ENCODE data around the gene ACAP2.
"Not testable (repeated sequence)": the region's sequence is repeated elsewhere in the genome, so short reads cannot be mapped to it uniquely, and the experiment has no call there.

The ACAP2 gene, protein sequence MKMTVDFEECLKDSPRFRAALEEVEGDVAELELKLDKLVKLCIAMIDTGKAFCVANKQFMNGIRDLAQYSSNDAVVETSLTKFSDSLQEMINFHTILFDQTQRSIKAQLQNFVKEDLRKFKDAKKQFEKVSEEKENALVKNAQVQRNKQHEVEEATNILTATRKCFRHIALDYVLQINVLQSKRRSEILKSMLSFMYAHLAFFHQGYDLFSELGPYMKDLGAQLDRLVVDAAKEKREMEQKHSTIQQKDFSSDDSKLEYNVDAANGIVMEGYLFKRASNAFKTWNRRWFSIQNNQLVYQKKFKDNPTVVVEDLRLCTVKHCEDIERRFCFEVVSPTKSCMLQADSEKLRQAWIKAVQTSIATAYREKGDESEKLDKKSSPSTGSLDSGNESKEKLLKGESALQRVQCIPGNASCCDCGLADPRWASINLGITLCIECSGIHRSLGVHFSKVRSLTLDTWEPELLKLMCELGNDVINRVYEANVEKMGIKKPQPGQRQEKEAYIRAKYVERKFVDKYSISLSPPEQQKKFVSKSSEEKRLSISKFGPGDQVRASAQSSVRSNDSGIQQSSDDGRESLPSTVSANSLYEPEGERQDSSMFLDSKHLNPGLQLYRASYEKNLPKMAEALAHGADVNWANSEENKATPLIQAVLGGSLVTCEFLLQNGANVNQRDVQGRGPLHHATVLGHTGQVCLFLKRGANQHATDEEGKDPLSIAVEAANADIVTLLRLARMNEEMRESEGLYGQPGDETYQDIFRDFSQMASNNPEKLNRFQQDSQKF

DNA sequence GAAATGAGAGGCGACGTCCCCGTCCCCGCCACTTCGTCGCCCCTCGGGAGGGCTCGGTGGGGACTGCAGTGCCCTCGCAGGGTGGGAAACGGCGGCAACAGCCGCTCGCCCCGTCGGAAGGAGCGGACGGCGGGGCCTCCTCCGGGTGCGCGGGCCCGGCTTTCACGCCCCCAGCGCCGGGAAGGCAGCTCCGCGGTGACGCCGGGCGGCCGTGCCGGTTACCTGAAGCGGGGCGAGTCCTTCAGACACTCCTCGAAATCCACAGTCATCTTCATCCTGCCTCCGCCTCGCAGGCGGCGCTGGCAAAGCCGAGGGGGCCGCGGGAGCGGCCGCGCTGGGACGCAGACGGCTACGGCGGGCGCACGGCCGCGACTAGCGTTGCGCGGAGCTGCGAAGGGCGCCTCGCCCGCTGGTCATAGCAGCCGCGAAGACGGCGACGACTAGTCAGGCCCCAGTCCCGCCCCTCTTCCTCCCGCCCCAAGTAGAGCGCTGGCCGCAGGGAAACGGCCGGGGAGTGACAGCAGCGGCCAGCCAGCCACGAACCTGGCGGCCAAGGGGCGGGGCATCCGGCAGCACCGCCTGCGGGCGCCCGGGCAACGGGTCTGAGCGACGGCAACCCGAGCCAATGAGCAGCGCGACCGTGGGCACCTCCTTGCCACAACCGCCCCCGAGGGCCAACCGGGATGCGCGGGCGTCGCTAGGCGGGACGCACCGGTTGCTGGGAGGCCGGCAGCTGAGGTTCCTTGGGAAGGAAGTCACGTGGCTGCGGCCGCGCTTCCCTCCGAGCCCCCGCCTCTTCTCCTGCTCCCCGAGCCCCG lies at the start of gene ACAP2:
Gene ACAP2 (minus strand): TSS at position 448 of the 818 bp plus-strand sequence. CDS start 173 bp downstream, at position 275.
- DNase-seq: peak; percentile 99

DNA sequence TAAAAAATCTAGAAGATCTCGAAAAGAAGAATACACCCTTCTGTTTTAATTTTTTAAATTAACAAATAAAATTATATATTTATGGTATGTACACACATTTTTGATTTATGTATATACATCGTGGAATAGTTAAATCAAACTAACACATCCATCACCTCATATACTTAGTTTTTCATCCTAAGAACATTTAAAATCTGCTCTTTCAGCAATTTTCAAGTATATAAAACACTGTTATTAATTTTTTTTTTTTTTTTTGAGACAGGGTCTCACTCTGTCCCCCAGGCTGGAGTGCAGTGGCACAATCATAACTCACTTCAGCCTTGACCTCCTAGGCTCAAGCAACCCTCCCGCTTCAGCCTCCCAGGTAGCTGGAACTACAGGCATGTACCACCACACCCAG lies 32.8 kb upstream of the ACAP2 start:
- no peak for DNase-seq

DNA sequence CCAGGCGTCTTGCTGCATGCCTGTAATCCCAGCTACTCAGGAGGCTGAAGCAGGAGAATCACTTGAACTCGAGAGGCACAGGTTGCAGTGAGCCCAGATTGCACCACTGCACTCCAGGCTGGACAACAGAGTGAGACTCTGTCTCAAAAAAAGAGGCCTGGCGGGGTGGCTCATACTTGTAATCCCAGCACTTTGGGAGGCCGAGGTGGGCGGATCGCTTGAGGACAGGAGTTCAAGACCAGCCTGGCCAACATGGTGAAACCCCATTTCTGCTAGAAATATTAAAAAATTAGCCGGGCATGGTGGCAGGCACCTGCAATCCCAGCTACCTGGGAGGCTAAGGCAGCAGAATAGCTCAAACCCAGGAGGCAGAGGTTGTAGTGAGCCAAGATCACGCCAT lies 32.3 kb upstream of the ACAP2 start:
- not testable (repeated sequence) for DNase-seq

DNA sequence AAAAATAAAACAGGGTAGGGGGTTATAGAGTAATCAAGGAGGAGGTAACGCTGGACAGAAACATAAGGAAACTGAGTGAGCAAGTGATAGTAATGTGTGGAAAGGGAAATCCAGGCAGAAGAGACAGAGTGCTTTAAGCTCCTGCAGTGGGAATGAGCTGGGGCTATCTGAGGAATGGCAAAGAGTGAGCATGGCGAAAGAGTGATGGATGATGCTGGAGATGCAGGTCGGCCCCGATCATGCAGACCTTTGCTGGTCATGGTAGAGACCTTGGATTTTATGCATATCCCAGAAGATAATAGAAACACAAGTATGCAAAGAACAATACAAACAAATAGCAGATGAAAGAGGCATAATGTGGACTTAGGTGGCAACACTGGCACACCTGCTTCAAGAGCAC lies 26.0 kb upstream of the ACAP2 start:
- DNase-seq: no peak

DNA sequence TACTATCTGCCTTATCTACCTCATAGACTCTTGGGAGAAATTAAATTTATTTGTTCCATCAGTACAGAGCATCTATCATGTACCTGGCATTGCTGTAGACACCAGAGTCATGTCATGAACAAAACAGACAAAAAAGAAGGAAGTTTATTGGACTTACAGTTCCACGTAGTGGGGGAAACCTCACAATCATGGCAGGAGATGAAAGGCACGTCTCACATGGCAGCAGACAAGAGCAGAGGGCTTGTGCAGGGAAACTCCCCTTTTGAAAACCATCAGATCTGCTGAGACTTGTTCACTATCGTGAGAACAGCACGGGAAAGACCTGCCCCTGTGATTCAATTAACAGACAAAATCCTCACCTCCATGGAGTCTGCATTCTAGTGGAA lies 25.6 kb upstream of the ACAP2 start:
- no peak for DNase-seq

DNA sequence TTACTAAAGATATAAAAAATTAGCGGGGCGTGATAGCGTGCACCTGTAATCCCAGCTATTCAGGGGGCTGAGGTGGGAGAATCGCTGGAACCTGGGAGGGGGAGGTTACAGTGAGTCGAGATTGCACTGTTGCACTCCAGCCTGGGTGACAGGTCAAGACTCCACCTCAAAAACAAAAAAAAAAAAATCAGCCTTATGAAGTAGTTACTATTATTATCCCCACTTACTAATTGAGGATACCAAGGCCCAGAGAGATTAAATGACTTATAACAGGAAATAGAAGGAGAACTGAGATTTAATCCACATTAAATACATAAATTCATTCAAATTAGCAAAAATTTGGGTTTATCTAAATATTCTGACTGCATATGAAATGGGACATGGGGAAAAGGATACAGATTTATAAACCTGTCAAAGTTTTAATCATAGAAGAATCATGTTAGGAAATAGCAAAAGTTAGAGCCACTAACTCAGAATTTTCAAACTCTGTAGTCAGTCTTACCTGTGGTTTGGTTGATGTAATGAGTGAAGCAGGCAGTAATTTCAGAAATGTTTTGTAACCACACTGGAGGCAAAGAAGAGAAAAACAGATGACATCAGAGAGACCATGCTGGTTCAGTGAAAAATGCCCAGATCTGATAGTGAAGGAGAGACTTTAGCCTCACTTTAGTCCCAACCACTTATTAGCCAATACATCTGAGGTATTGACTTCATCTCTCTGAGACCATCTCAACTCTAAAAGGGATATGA lies 25.0 kb upstream of the ACAP2 start:
- no peak for DNase-seq

DNA sequence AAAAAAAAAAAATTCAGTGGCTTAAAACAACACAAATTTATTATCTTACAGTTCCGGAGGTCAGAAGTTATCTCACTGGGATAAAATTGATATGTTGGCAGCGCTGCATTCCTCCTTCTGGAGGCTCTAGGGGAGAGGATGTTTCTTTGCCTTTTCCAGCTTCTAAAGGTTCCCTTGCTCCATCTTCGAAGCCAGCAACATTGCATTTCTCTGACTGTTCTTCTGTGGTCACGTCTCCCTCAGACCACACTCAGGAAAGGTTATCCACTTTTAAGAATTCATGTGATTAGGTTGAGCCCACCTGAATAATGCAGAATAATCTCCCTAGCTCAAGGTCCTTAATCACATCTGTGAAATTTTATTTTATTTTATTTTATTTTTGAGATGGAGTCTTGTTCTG lies 23.4 kb upstream of the ACAP2 start:
- DNase-seq: no peak

DNA sequence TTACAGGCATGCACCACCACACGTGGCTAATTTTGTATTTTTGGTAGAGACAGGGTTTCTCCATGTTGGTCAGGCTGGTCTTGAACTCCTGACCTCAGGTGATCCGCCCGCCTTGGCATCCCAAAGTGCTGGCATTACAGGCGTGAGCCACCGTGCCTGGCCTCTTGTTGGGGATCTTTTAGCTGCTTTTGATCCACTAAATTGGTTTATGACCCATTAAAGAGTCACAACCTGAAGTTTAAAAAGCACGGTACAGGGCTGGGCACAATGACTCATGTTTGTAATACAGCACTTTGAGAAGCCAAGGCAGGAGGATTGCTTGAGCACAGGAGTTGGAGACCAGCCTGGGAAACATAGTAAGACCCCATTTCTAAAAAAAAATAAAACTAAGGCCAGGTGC lies 20.1 kb upstream of the ACAP2 start:
- DNase-seq: not testable (repeated sequence)

DNA sequence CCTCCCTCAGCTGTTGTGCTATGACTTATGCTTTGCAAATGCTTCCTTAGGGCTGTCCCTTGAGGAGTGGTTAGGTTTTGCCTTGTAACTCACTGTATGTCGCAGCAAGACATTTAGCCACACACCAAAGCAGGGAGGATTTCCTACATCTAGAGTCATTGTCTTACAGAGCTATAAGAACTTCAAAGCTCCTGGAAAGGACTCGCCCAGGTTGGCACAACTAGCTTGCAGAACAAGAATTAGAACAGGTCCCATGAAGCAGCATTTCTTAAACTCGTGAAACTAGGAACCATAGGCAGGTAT lies 19.4 kb upstream of the ACAP2 start:
- DNase-seq: no peak

DNA sequence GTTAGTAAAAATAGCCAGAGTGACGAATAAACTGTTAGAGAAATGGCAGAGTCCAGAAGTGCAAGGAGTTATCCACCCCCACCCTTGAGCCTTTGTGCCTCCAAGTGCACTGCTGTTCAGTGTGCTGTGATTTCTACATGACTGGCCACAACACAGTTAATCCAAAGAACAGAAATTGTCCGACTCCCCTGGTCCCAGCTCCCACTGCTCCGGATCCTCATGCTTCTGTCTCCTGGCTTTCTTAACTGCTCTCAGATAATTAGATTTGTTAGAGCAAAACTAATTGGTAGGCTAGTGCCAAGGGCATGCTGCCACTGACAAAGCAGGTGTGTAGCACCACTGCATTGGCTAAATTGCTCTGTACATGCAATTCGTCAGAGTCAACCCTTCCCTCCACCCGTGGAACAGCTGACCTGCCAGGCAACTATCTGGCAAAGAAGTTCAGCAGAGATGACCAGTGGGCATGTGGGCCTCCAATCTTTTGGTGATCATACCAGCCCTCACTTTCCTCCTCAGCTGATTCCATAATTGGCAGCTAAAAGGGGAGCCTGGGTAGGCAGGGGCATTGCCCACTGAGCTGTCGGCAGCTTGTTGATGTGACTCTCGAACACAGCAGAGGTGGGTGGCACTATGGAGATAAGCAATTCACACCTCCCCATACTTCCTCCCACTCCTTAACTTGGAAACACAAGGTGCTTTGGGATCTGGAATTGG lies 18.9 kb upstream of the ACAP2 start:
- no peak for DNase-seq

DNA sequence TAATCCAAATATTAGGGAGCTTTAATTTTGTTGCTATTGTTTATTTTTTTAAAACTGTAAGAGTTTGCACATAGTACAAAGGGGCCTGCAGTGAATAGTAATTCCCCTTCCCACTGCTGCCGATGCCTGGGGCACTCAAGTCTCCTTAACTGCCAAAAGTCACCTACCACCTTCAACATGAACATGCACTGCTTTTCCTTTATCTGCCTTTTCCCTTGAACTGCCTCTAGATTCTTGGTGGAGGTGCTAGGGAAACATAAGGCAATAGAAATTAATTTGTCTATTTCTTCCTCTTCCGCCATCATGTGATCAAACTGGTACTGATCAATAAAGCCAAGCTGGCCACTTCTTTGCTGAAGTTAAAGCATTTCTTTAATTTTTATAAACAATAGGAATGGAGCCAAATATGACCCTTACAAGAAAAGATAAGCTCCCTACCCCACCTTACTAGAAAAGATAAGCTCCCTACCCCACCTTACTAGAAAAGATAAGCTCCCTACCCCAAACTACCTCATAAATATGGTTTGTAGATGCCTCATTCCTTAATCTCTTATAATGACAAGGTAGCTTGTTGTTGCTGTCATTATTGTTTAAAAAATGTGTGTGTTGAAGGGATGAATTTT lies 17.4 kb upstream of the ACAP2 start:
- no peak for DNase-seq

DNA sequence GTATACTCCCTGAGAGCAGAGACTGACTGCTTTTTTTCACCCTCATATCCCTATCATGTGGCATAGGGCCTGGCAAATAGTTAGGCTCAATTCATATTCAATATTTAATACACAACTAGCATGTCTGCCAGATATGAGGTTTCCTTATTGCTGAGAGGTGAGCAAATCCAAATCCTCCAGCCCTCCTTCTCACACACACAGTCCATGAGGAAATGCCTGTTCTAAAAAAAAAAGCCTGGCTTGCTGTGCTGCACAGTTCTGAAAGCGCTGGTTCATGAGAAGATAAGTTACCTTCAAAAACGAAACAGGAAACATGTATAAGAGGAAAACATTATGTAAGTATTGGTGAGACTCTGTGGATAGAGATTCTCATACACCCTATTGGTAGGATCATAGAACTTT lies 15.5 kb upstream of the ACAP2 start:
- DNase-seq: peak; percentile 84

DNA sequence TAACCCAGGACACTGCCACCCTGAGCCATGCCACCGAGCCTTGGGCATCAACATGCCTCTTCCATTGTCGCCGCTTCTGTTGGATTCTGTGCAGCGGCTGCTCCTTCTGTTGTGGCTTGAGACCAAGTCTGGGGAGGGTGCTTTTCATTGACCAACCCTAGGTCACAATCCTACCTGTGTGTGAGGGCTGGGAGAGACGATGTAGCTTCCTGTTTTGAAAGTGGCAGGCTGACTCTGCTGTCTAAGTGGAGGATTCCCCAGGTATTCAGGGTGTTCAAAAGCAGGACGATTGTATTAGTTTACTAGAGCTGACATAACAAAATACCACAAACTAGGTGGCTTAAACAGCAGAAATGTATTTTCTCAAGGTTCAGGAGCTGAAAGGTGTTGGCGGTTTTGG lies 13.0 kb upstream of the ACAP2 start:
- DNase-seq: no peak

DNA sequence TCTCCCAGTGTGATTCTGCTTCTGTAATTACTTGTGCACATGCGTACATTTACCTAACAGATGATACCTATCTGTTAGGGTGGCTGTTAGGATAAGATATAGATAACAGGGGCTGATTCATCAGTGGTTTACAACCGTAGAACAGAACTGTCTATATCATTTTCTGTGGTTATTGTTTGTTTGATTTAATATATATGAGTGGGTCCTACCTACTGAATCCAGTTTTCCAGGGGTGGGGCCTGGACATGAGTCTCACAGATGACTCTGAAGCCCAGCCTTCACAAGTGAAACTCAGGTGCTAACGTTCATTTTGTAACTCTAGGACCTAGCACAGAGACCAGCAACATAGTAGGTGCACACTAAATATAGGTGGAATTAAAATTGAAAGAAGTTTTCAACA lies 10.4 kb upstream of the ACAP2 start:
- no peak for DNase-seq

DNA sequence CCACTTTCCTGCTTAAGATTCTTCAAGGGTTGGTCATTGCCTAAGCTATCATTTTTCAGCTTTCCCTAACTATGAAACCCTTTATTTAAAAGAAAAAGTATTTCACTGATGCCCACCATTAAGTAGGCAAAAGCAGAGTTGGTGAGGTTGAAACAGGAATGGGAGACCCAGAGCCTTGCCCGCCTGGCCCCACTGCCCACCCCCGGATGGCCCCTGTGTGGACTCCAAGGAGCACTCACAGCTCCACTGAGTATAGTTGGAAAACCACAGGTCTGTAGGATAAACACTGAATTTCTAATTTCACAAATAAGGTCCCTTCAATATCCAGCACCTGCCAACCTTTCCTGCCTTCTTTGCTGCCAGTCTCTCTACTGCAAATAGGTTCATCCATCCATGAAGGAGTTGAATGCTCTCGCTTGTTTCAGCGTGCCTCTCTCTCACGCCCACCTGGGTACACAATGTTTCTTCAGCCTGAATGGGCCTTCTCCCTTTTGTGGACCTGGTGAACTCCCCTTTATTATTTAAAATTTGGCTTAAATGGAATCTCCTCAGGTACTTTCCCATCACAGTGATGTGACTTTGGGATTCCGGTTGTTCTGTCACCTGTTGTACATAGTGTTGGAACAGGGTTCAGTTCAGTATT lies 8.7 kb upstream of the ACAP2 start:
- DNase-seq: no peak

DNA sequence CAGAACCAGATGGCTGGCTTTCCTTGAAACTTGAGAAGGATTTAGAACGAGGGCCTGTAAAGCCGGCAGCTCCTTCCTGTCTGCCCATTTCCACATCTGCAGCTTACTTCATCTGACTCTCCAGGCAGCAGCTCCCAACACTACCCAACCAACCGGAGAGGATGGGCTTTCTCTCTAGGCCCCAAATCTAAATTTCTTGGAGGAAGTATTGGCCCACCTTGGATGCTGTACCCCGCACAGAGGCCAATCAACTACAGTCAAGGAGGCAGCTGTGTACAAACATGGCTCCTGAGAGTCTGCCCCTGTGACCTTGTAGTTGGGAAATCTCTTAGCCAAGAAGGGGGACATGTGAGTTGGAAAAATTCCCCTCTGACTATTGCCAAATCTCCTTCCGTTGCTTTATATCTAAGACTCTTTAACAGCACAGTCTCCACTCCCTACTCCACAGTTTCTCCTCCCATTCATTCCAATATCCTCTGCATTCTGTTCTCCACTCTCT lies 8.0 kb upstream of the ACAP2 start:
- DNase-seq: peak; percentile 58

DNA sequence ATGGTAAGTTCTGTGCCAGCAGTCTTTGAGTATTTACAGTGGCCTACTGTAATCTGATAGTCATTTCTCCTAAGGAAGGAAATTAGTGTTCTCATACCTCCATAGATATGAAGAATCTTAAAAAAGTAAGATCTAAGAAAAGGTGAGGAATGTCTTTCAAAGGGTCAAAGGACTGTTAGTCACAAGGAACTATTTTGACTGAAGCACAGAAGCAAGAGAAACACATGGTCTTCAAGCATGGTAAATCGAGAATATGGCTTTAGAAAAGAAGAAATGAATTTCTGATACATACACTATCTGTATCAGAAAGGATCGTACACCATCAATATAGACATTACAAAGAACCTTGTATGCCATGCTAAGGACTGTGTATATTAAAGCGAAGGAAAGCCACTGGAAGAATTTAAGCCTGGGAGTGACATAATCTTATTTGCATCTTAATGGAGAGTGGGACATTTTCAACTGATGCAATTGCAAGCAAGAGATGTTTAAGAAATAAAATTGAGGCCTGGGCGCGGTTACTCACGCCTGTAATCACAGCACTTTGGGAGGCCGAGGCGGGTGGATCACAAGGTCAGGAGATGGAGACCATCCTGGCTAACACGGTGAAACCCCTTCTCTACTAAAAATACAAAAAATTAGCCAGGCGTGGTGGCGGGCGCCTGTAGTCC lies 5.5 kb upstream of the ACAP2 start:
- DNase-seq: no peak

DNA sequence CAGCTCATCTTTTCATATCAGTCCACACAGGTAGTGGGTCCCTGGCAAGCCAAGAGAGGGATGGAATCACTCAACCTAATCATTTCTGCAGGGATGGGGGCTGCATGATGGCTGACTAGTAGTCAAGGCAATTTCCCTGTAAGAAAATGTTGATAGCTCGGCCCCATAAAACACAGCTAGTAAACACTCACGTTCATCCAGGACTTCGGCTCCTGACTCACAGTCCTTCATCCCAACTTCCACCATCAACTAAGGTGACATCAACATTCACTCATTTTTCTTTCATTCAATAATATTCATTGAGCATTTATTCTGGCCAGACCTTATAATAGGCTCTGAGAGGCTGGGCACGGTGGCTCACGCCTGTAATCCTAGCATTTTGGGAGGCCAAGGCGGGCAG lies 4.4 kb upstream of the ACAP2 start:
- no peak for DNase-seq

DNA sequence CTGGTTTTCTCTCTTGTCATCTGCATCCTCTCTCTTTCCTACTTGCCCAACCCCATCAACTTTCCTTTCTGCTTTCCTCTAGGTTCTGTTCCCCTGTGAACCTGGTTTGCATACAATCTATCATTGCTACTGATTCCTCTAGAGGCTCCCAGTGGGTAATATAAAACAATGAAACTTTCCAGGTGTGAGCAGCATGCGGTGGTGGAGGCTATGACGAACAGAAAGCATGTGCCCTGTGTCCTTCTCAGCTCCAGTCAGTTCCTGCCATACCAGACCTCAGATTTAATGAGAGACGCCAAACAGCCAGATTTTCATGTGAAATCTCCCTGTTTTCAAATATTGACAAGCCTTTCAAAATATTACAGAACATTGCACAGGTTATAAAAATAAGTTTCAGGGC lies 3.5 kb upstream of the ACAP2 start:
- no peak for DNase-seq

DNA sequence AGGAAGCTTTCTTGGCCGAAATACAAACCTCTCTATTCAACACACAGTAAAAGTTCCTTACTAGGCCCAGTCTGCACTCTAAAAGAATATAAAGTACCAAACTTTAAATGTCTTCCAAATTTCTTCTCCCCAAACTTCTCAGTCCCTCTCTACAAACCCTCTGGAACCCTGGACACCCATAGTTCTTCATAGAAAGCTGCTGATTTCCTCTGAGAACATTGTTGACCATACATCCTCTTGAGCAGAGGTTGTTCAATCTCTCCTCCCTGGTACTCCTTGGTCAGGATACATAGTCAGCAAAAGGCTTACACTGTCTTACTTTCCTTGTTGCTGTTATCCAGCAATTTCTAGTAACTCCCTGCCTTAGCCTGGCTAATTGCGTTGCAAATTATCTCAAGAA lies 3.1 kb upstream of the ACAP2 start:
- no peak for DNase-seq
